A673 (cell line): ENCODE results near the gene TTN. TPM values are rescaled to one million over a fixed set of nuclear protein-coding genes. Genes with fewer than 3 reads are reported as not detected.

ENCODE experiments used
- BruUV-seq: library from RNA; stranded (reverse); fragments of 400-500 nt; replicated peaks from 2 replicates; lab custom pipeline; 2021; lab: Mats Ljungman, UMichigan
- CTCF ChIA-PET: fragments of 300-600 bp; sonication (Branson Sonifier 250); formaldehyde crosslinking; loops from one replicate; lab custom pipeline; 2022; ENCODE audit warnings: antibody characterized with exemption; lab: Charles Lee
- POLR2A ChIA-PET: fragments of 300-600 bp; sonication (Branson Sonifier 250); formaldehyde crosslinking; loops from one replicate; lab custom pipeline; 2022; ENCODE audit warnings: antibody characterized with exemption; ENCODE audit not compliant: low non-redundant PET; lab: Charles Lee
- DNase-seq: peaks from one replicate; pipeline ENCODE4 v3.0.0-alpha.2; 2015; ENCODE audit warnings: low spot score
- H3K27ac ChIP-seq: fragments of 200-600 bp; sonication (generic); 2 replicates; pipeline ENCODE4 v1.5.1; 2016; ENCODE audit warnings: mixed run types, low read depth, mild to moderate bottlenecking, mixed read lengths, antibody characterized with exemption, low read length; ENCODE audit not compliant: poor library complexity, severe bottlenecking
- H3K27me3 ChIP-seq: fragments of 200-600 bp; sonication (generic); replicated peaks from 2 replicates; pipeline ENCODE4 v1.6.1; 2017; ENCODE audit warnings: mixed run types, low read depth, mild to moderate bottlenecking, mixed read lengths, antibody characterized with exemption, low read length; ENCODE audit not compliant: insufficient read depth, poor library complexity
- H3K36me3 ChIP-seq: fragments of 200-600 bp; sonication (generic); 2 replicates; pipeline ENCODE4 v1.6.1; 2016; ENCODE audit warnings: mixed run types, mild to moderate bottlenecking, mixed read lengths, antibody characterized with exemption, low read length; ENCODE audit not compliant: insufficient read depth, poor library complexity, severe bottlenecking
- H3K4me1 ChIP-seq: fragments of 200-600 bp; sonication (generic); 2 replicates; pipeline ENCODE4 v1.6.1; 2017; ENCODE audit warnings: mixed run types, mild to moderate bottlenecking, mixed read lengths, antibody characterized with exemption, low read length; ENCODE audit not compliant: insufficient read depth, poor library complexity, severe bottlenecking
- H3K4me3 ChIP-seq: fragments of 200-600 bp; sonication (generic); 2 replicates; pipeline ENCODE4 v1.5.1; 2016; ENCODE audit warnings: low read depth, mixed run types, mild to moderate bottlenecking, mixed read lengths, low read length; ENCODE audit not compliant: poor library complexity, severe bottlenecking
- H3K9me3 ChIP-seq: fragments of 200-600 bp; sonication (generic); 2 replicates; pipeline ENCODE4 v1.6.1; 2016; ENCODE audit warnings: mixed run types, low read depth, mild to moderate bottlenecking, mixed read lengths, antibody characterized with exemption, low read length; ENCODE audit not compliant: poor library complexity, severe bottlenecking
- CTCF ChIP-seq: fragments of 300-800, 200-600 bp; sonication (generic); conservative IDR thresholded peaks from 2 replicates; pipeline ENCODE4 v1.5.1; 2017; ENCODE audit warnings: low read depth, mild to moderate bottlenecking, antibody characterized with exemption, low read length, moderate library complexity, mixed read lengths
- EZH2 ChIP-seq: fragments of 200-600 bp; sonication (generic); IDR thresholded peaks from 2 replicates; pipeline ENCODE4 v1.6.1; 2017; ENCODE audit warnings: borderline replicate concordance, low read depth, mild to moderate bottlenecking, mixed read lengths, antibody characterized with exemption, low read length; ENCODE audit not compliant: poor library complexity, severe bottlenecking
- intact Hi-C: fragments of 100-400 bp; cut with micrococcal nuclease; formaldehyde crosslinking; loops from one replicate; pipeline ENCODE4 v1.10.0; 2022; ENCODE audit not compliant: unreplicated experiment
- total RNA-seq: library from RNA; stranded (reverse); gene quantifications from 2 replicates; pipeline ENCODE4 v1.2.3, GENCODE V29; 2021

The TTN gene
- total RNA-seq, 1 experiment from 2014 or later = under 0.01 TPM

- TF ChIP-seq CTCF (no peak), EZH2 (no peak)
- Histone ChIP-seq H3K4me1 (no peaks in the 10 kb centered on the region), H3K36me3 (no peaks in the 10 kb centered on the region), H3K27me3 (peaks cover 55% of the 10 kb centered on the region), H3K9me3 (no peaks in the 10 kb centered on the region), H3K27ac (no peak overlapping the region), H3K4me3 (no peak overlapping the region)
- DNase-seq = no peak
- CTCF ChIA-PET = no interaction called here
- POLR2A ChIA-PET = no interaction called here
- intact Hi-C loops = no loop called here
- no TSS peak for BruUV-seq
Observed at GRCh38 chr2:178689808-178690207, 117.4 kb downstream of the TTN start.

- DNase-seq = no peak
- no peak overlapping the region for H3K4me3 ChIP-seq
- no TSS peak for BruUV-seq
- H3K27ac ChIP-seq = no peak overlapping the region
- no peaks in the 10 kb centered on the region for H3K36me3 ChIP-seq
- H3K9me3 ChIP-seq = no peaks in the 10 kb centered on the region
- no peak for TF ChIP-seq EZH2
- no peak for TF ChIP-seq CTCF
- ChIA-PET POLR2A (no interaction called here), CTCF (interaction anchor here (0.6 kb wide), 1 partner anchor 924 kb away, joined by 3 read pairs; no protein-coding TSS in a partner anchor)
- intact Hi-C loops = no loop called here
- H3K4me1 ChIP-seq = no peaks in the 10 kb centered on the region
- H3K27me3 ChIP-seq = peaks cover 31% of the 10 kb centered on the region
Observed at GRCh38 chr2:178683877-178684276, 123.3 kb downstream of the TTN start.

GRCh38 chr2:178681081-178681480 is 126.1 kb downstream of the TTN start:
- H3K27ac ChIP-seq = no peak overlapping the region
- no peak overlapping the region for H3K4me3 ChIP-seq
- CTCF ChIA-PET = no interaction called here
- H3K9me3 ChIP-seq = no peaks in the 10 kb centered on the region
- BruUV-seq = no TSS peak
- TF ChIP-seq EZH2 (no peak), CTCF (no peak)
- peaks cover 31% of the 10 kb centered on the region for H3K27me3 ChIP-seq
- intact Hi-C loops = no loop called here
- POLR2A ChIA-PET = no interaction called here
- no peak for DNase-seq
- no peaks in the 10 kb centered on the region for H3K36me3 ChIP-seq
- H3K4me1 ChIP-seq = no peaks in the 10 kb centered on the region
